H1 (cell line): ENCODE measurements around the gene FANCD2. TPM values are rescaled to one million over a fixed set of nuclear protein-coding genes. Genes with fewer than 3 reads are reported as not detected.
A peak's percentile ranks its signal among the peaks of the same experiment; 100 is the strongest.

Experiments
- CTCF ChIA-PET: fragments of 300-600 bp; sonication (Branson Sonifier 250); formaldehyde crosslinking; loops from one replicate; lab custom pipeline; 2021; ENCODE audit not compliant: partially characterized antibody; lab: Charles Lee
- POLR2A ChIA-PET: fragments of 300-600 bp; sonication (Branson Sonifier 250); formaldehyde crosslinking; loops from one replicate; lab custom pipeline; 2021; ENCODE audit warnings: inconsistent platforms; ENCODE audit not compliant: partially characterized antibody; lab: Charles Lee
- DNase-seq, 2 experiments: peaks; one replicate each; pipeline versions ENCODE4 v3.0.0 to v3.0.0-alpha.2; 2010 to 2022; ENCODE audit warnings: low spot score in 2 of 2, low read depth in 1 of 2, mixed read lengths in 1 of 2
- FAIRE-seq: peaks from 2 replicates; lab custom pipeline; 2011; peaks lifted over from hg19 to GRCh38; lab: Jason Lieb, UNC
- H2AFZ ChIP-seq: 2 replicates; pipeline ENCODE4 v1.8.1; 2012; ENCODE audit warnings: low read length, inconsistent platforms
- H2AK5ac ChIP-seq: 2 replicates; pipeline ENCODE4 v1.6.1; 2013; ENCODE audit warnings: low read depth, low read length
- H2BK120ac ChIP-seq: replicated peaks from 2 replicates; pipeline ENCODE3; 2013; ENCODE audit warnings: low read depth, low read length, inconsistent platforms
- H2BK12ac ChIP-seq: 2 replicates; pipeline ENCODE4 v1.6.1; 2013; ENCODE audit warnings: low read depth, low read length
- H2BK15ac ChIP-seq: 2 replicates; pipeline ENCODE4 v1.6.1; 2013; ENCODE audit warnings: low read length
- H2BK20ac ChIP-seq: 2 replicates; pipeline ENCODE4 v1.6.1; 2013; ENCODE audit warnings: low read length
- H2BK5ac ChIP-seq: 2 replicates; pipeline ENCODE4 v1.6.1; 2013; ENCODE audit warnings: low read depth, low read length
- H3K14ac ChIP-seq: 2 replicates; pipeline ENCODE4 v1.6.1; 2013; ENCODE audit warnings: inconsistent platforms; ENCODE audit not compliant: insufficient read length
- H3K18ac ChIP-seq: 2 replicates; pipeline ENCODE4 v1.6.1; 2013; ENCODE audit warnings: low read length; ENCODE audit errors: extremely low read depth
- H3K23ac ChIP-seq: 2 replicates; pipeline ENCODE4 v1.6.1; 2013; ENCODE audit warnings: inconsistent platforms; ENCODE audit not compliant: insufficient read length
- H3K23me2 ChIP-seq: 2 replicates; pipeline ENCODE4 v1.6.1; 2013; ENCODE audit warnings: low read depth, low read length
- H3K27ac ChIP-seq: 2 replicates; pipeline ENCODE4 v1.6.1; 2011; ENCODE audit warnings: low read depth, low read length, inconsistent platforms
- H3K27me3 ChIP-seq, 4 experiments: replicated peaks in 1 of 4; 1 replicate in 1 of 4; 2 replicates in 3 of 4; pipeline versions ENCODE4 v1.6.1 to v1.8.1; 2011 to 2013; ENCODE audit warnings: low read length in 3 of 4, mild to moderate bottlenecking in 3 of 4, inconsistent platforms in 2 of 4, mixed read lengths in 2 of 4, moderate library complexity in 1 of 4; ENCODE audit not compliant: control insufficient read depth in 3 of 4, insufficient read depth in 3 of 4; ENCODE audit errors: extremely low read depth in 1 of 4
- H3K36me3 ChIP-seq, 4 experiments: 2 replicates each; pipeline versions ENCODE4 v1.6.1 to v1.8.1; 2011 to 2013; ENCODE audit warnings: mild to moderate bottlenecking in 4 of 4, low read length in 3 of 4, moderate library complexity in 2 of 4, control low read depth in 1 of 4, inconsistent platforms in 1 of 4; ENCODE audit not compliant: insufficient read depth in 4 of 4, control insufficient read depth in 2 of 4
- H3K4ac ChIP-seq: replicated peaks from 2 replicates; pipeline ENCODE3; 2013; ENCODE audit warnings: low read length, low read depth, mixed read lengths, inconsistent platforms; ENCODE audit not compliant: insufficient read length
- H3K4me1 ChIP-seq, 4 experiments: replicated peaks in 1 of 4; 1 replicate in 1 of 4; 2 replicates in 3 of 4; pipeline versions ENCODE4 v1.6.1 to v1.8.1; 2011 to 2013; ENCODE audit warnings: low read length in 3 of 4, inconsistent platforms in 2 of 4, mixed read lengths in 1 of 4; ENCODE audit not compliant: insufficient read depth in 4 of 4, control insufficient read depth in 3 of 4
- H3K4me2 ChIP-seq, 2 experiments: 2 replicates each; pipeline versions ENCODE4 v1.6.1 to v1.8.1; 2011 to 2013; ENCODE audit warnings: low read depth in 2 of 2, low read length in 2 of 2, control low read depth in 1 of 2, inconsistent platforms in 1 of 2, mild to moderate bottlenecking in 1 of 2; ENCODE audit not compliant: insufficient read depth in 1 of 2
- H3K4me3 ChIP-seq, 4 experiments: fragments of 200-600, 300-600 bp in 1 of 4; sonication (generic), shearing (Covaris generic), sonication (Bioruptor Twin) in 1 of 4; 2 replicates each; pipeline versions ENCODE4 v1.5.1 to v1.8.1; 2011 to 2016; ENCODE audit warnings: low read length in 4 of 4, low read depth in 3 of 4, control low read depth in 2 of 4, inconsistent platforms in 2 of 4, mild to moderate bottlenecking in 2 of 4, mixed read lengths in 1 of 4, moderate library complexity in 1 of 4; ENCODE audit not compliant: insufficient read depth in 2 of 4; ENCODE audit errors: extremely low read depth in 1 of 4
- H3K56ac ChIP-seq: replicated peaks from 2 replicates; pipeline ENCODE3; 2013; ENCODE audit warnings: low read depth, mild to moderate bottlenecking, mixed read lengths, low read length, inconsistent platforms; ENCODE audit not compliant: insufficient read length
- H3K79me1 ChIP-seq: 2 replicates; pipeline ENCODE4 v1.6.1; 2013; ENCODE audit warnings: low read depth, low read length, control low read depth
- H3K79me2 ChIP-seq, 2 experiments: 2 replicates each; pipeline versions ENCODE4 v1.6.1 to v1.8.1; 2012 to 2013; ENCODE audit warnings: low read length in 2 of 2, mild to moderate bottlenecking in 2 of 2, inconsistent platforms in 1 of 2; ENCODE audit not compliant: insufficient read depth in 2 of 2, control insufficient read depth in 1 of 2
- H3K9ac ChIP-seq, 4 experiments: replicated peaks in 1 of 4; 1 replicate in 1 of 4; 2 replicates in 3 of 4; pipeline versions ENCODE4 v1.6.1 to v1.8.1; 2011 to 2013; ENCODE audit warnings: low read depth in 3 of 4, low read length in 3 of 4, control low read depth in 2 of 4, mild to moderate bottlenecking in 2 of 4, moderate library complexity in 2 of 4, inconsistent platforms in 1 of 4; ENCODE audit errors: extremely low read depth in 1 of 4
- H3K9me3 ChIP-seq, 2 experiments: 2 replicates each; pipeline versions ENCODE4 v1.6.1 to v1.8.1; 2012 to 2013; ENCODE audit warnings: mild to moderate bottlenecking in 2 of 2, moderate library complexity in 2 of 2, control low read depth in 1 of 2, inconsistent platforms in 1 of 2, low read depth in 1 of 2, low read length in 1 of 2, mixed read lengths in 1 of 2; ENCODE audit not compliant: insufficient read depth in 2 of 2
- H4K20me1 ChIP-seq, 2 experiments: replicated peaks in 1 of 2; 2 replicates each; pipeline versions ENCODE3 to v1.8.1; 2011 to 2013; ENCODE audit warnings: inconsistent platforms in 2 of 2, low read length in 2 of 2, mild to moderate bottlenecking in 1 of 2; ENCODE audit not compliant: insufficient read depth in 2 of 2, control insufficient read depth in 1 of 2
- H4K5ac ChIP-seq: 2 replicates; pipeline ENCODE4 v1.6.1; 2013; ENCODE audit warnings: low read length, low read depth, mixed read lengths, inconsistent platforms; ENCODE audit not compliant: insufficient read length
- H4K8ac ChIP-seq: 2 replicates; pipeline ENCODE4 v1.8.0; 2013; ENCODE audit warnings: mild to moderate bottlenecking, moderate library complexity, low read length, inconsistent platforms; ENCODE audit not compliant: insufficient read depth; ENCODE audit errors: extremely low read depth
- H4K91ac ChIP-seq: replicated peaks from 2 replicates; pipeline ENCODE3; 2013; ENCODE audit warnings: low read length, mixed read lengths, inconsistent platforms; ENCODE audit not compliant: insufficient read length
- ATF3 ChIP-seq: IDR thresholded peaks from 2 replicates; pipeline ENCODE4 v1.6.1; 2011; ENCODE audit warnings: low read depth, mild to moderate bottlenecking, low read length; ENCODE audit not compliant: insufficient read depth
- BRCA1 ChIP-seq: IDR thresholded peaks from 2 replicates; pipeline ENCODE4 v1.6.1; 2012; ENCODE audit warnings: low read depth, low read length, improper control_type of control experiment
- KDM4A ChIP-seq: IDR thresholded peaks from one replicate; pipeline ENCODE4 v1.7.1; 2012; ENCODE audit warnings: low read depth, mild to moderate bottlenecking, moderate library complexity, low read length, inconsistent platforms; ENCODE audit not compliant: severe bottlenecking
- KDM5A ChIP-seq: fragments of 200-600 bp; IDR thresholded peaks from 2 replicates; pipeline ENCODE4 v1.7.1; 2012; ENCODE audit warnings: mild to moderate bottlenecking, low read length, inconsistent platforms, mixed read lengths
- NRF1 ChIP-seq: IDR thresholded peaks from 2 replicates; pipeline ENCODE4 v1.6.1; 2011; ENCODE audit warnings: mild to moderate bottlenecking, low read depth, low read length, improper control_type of control experiment
- RFX5 ChIP-seq: IDR thresholded peaks from 2 replicates; pipeline ENCODE4 v1.6.1; 2011; ENCODE audit warnings: low read depth, low read length, improper control_type of control experiment, borderline replicate concordance
- SIN3A ChIP-seq, 2 experiments: IDR thresholded peaks in 1 of 2; conservative IDR thresholded peaks in 1 of 2; 2 replicates each; pipeline ENCODE4 v1.6.1; 2011 to 2012; ENCODE audit warnings: low read length in 2 of 2, improper control_type of control experiment in 1 of 2, low read depth in 1 of 2, mild to moderate bottlenecking in 1 of 2
- SIX5 ChIP-seq: IDR thresholded peaks from 2 replicates; pipeline ENCODE4 v1.6.1; 2011; ENCODE audit warnings: mild to moderate bottlenecking, low read depth, low read length
- SRF ChIP-seq: IDR thresholded peaks from 2 replicates; pipeline ENCODE4 v1.6.1; 2011; ENCODE audit warnings: mild to moderate bottlenecking, low read depth, low read length, moderate library complexity
- TAF7 ChIP-seq: optimal IDR thresholded peaks from 2 replicates; pipeline ENCODE3; 2011; ENCODE audit warnings: low read depth, mild to moderate bottlenecking, inconsistent platforms, low read length, moderate library complexity, borderline replicate concordance
- USF2 ChIP-seq: IDR thresholded peaks from 2 replicates; pipeline ENCODE4 v1.6.1; 2011; ENCODE audit warnings: low read length, improper control_type of control experiment
- WGBS, 2 experiments: shearing (Covaris generic) in 1 of 2; methylation state at CpG; one replicate each; pipeline versions ENCODE4 v1.1.6 to v1.1.7; 2013 to 2015; ENCODE audit warnings: low lambda C conversion rate in 2 of 2, mixed read lengths in 2 of 2, inconsistent platforms in 1 of 2, low coverage in 1 of 2, missing lambda C conversion rate in 1 of 2; ENCODE audit not compliant: insufficient replicate concordance in 2 of 2, insufficient coverage in 1 of 2, insufficient read length in 1 of 2; ENCODE audit errors: extremely low coverage in 1 of 2, missing lambda C conversion rate in 1 of 2; 5-methylcytosine and 5-hydroxymethylcytosine counted together
- polyA plus RNA-seq, 7 experiments: library from polyadenylated mRNA; depleted of rRNA in 3 of 7; stranded (reverse) in 5 of 7; unstranded in 2 of 7; fragments of >200 nt in 5 of 7; fragments of 200-250 nt in 2 of 7; gene quantifications; 1 replicate in 5 of 7; 2 replicates in 1 of 7; 4 replicates in 1 of 7; pipeline versions ENCODE4 v1.2.1 to v1.2.3, GENCODE V29; 2011 to 2013; ENCODE audit warnings: missing spikeins in 2 of 7, mixed read lengths in 2 of 7
- total RNA-seq: library from RNA; stranded (reverse); fragmentation: NEBNext Ultra II Directional; extraction: Animal tissue kit (Norgen Biotek cat#: 25700); gene quantifications from 2 replicates; pipeline ENCODE4 v1.2.1, GENCODE V29; 2021

Gene FANCD2
- total and polyA plus RNA-seq, 2 of the 8 experiments (the other 6 are each of a cell fraction or from before 2014, with no cell fraction given) = 33.1 to 77.8 TPM

- Histone ChIP-seq H3K23ac (no peak overlapping the region), H4K5ac (no peak overlapping the region), H3K23me2 (peaks cover 9% of the 10 kb centered on the region), H2AFZ (no peak overlapping the region), H3K79me1 (peaks cover 12% of the 10 kb centered on the region), H3K4me3 (peak overlapping the region in 1 of 4 experiments; percentile 97; a peak in 3 of 8 replicates), H3K56ac (no peak overlapping the region), H2AK5ac (no peak overlapping the region), H3K4ac (no peak overlapping the region), H3K18ac (no peak overlapping the region), H3K4me2 (peak overlapping the region; percentile 91 to 100; a peak in 2 of 4 replicates), H4K20me1 (peaks cover 0 to 7% of the 10 kb centered on the region in 2 experiments), H3K27ac (no peak overlapping the region), H4K91ac (no peak overlapping the region), H3K4me1 (peaks cover 0 to 3% (median 0%) of the 10 kb centered on the region in 4 experiments; a peak in 2 of 7 replicates), H3K14ac (no peak overlapping the region), H3K9me3 (no peaks in the 10 kb centered on the region), H3K27me3 (no peaks in the 10 kb centered on the region), H3K36me3 (peaks cover 0 to 10% (median 2%) of the 10 kb centered on the region in 4 experiments; a peak in 2 of 8 replicates), H2BK20ac (no peak overlapping the region), H2BK120ac (no peak overlapping the region), H2BK15ac (no peak overlapping the region), H4K8ac (no peak overlapping the region), H2BK12ac (no peak overlapping the region), H3K9ac (no peak overlapping the region), H2BK5ac (no peak overlapping the region), H3K79me2 (peaks cover 13 to 43% of the 10 kb centered on the region in 2 experiments)
- FAIRE-seq (no peak), DNase-seq (no peak)
- ChIA-PET POLR2A (interaction anchor here (1.0 to 1.3 kb wide), 3 partner anchors 8 to 15 kb away, joined by 3 to 4 read pairs (median 3); no protein-coding TSS in a partner anchor), CTCF (interaction anchor here (0.6 to 1.5 kb wide), 4 partner anchors 11 to 106 kb away, joined by 3 to 5 read pairs (median 4); partner anchors contain the start of gene IRAK2)
- WGBS, 2 experiments = 92% methylated on average over 4 of the region's 4 CpGs; no CpG with 5 or more reads in 1 of the 2 experiments
- no peak for TF ChIP-seq RFX5
- TF ChIP-seq TAF7 = no peak
- no peak for TF ChIP-seq KDM4A
- no peak for TF ChIP-seq ATF3
- TF ChIP-seq BRCA1 = no peak
- no peak for TF ChIP-seq NRF1
- no peak for TF ChIP-seq SIX5
- TF ChIP-seq SIN3A (conservative IDR thresholded peaks at IDR 0.05 in 1 of 2, IDR thresholded peaks at IDR 0.05 in 1 of 2; ENCODE audit: low read depth in 1 of 2, low read length in 2 of 2) = no peak
- TF ChIP-seq KDM5A = no peak
- TF ChIP-seq SRF = no peak
- TF ChIP-seq USF2 = no peak
These were observed 90.7 kb downstream of the FANCD2 start for GRCh38 chr3:10116928-10117327.
